Esophagus mucosa (tissue), 1 donor: ENCODE data around the gene PCDH9. TPM values are rescaled to one million over a fixed set of nuclear protein-coding genes. Genes with fewer than 3 reads are reported as not detected.

Experiments
- ATAC-seq: fragments of 200-7000 bp; cut with Tn5 transposase; one replicate; pipeline ENCODE4 v1.9.1; 2020
- total RNA-seq: library from RNA; stranded (reverse); gene quantifications from one replicate; pipeline ENCODE4 v1.2.4, GENCODE V29; 2023
- donor health status: DM: yes; HTN: yes; CAD: no.

The PCDH9 gene
- total RNA-seq, 1 donor from 2014 or later, result 0.08 TPM

DNA sequence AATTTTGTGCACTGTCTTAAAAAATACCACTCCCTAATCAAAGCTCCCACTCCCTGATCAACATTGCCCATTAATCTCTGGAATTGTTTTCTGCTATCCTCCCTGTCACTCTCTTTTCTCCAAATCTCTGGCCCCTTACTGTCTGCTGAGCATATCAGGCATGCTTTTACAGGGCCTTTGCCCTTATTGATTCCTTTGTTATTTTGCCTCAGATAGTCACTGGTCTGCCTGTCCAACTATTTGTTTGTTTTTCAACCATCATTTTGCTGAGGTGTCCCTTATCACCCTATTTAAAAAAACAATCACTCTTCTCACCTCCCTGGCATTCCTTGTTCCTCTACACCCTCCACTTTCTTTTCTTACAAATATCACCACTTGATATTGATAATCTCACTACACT, 153.0 kb downstream of the PCDH9 start:
- ATAC-seq, result no peak

DNA sequence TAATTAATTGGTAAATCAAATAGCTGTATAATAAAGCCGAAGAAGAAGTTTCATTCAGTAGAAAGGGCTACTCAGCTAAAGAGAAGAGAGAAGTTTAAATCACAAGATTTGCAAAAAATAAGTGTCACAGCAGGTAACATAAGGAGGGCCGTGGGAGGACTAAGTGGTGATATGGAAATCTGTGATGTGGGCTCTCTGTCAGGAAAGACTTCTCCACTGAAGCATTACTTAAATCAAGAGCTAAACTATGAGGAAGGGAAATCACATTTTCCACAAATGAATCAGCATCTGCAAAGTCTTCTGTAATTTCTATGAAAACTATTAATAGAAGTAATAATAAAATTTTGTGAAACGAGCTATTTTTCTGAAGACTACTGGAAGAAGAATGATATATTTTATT, 153.8 kb downstream of the PCDH9 start:
- ATAC-seq, result no peak

DNA sequence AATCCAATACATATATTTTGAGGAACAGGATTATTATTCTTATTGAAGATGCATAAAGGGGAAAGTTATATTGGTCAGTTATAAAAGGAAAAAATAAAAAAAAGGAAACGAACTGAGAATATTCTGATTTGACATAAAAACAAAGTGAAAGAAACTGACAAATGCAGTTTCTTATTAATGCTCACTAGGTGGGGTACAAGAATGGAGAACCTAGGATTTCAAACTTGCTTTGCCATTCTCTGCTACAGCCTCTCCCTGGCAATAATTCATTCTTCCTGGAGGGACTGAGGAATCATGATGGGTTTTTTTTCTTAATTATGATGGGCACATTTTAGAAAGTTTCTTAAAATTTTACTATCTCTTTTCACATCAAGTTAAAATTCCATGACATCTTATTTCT, 154.9 kb downstream of the PCDH9 start:
- no peak for ATAC-seq

DNA sequence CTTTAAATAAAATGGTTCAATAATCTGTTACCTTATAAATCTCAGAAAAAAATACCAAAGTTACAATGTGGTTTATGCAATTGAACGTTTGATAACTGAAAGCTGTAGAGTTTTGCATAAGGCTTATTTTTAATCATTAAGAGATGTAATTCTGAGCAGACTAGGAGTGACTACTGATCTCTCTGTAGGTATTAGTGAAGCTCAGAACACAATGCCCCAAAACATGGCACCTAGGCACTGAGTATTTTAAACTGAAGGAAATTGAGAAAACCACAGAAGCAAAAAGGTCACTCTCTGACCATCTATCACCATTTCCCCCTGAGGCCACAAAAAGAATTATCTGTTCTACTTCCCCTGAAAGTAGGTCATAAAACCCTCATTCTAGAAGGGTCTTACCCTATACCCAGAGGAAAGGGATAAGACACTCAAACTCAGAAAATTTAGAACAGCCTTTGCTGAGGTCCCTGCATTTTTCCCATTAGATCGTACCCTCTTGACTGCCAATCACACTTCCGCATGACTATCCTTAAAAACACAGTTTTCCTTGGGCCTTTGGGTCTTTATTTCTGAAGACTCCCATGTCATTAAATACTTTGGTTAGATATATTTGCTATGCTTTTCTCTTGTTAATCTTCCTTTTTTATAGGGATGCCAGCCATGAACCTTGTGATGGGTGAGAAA, 158.1 kb downstream of the PCDH9 start:
- ATAC-seq, result no peak

DNA sequence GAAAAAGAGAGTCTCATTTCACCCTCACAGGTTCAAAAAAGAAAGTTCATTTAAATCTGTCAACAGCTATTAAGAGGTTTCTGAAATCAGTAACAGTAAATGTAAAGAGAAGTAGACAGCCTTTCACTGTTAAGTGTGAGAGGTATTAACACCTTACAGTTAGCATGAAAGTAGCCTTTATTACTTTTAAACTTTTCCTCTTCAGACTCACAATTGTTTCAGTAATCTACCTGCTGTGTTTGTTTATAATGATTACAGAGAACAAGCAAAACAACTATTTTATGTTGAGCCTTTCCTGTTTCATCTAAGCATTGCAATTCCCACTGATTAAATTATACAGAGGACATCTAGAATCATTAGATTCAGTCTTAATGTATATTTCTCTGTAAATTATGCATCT, 159.8 kb downstream of the PCDH9 start:
- ATAC-seq, result no peak

DNA sequence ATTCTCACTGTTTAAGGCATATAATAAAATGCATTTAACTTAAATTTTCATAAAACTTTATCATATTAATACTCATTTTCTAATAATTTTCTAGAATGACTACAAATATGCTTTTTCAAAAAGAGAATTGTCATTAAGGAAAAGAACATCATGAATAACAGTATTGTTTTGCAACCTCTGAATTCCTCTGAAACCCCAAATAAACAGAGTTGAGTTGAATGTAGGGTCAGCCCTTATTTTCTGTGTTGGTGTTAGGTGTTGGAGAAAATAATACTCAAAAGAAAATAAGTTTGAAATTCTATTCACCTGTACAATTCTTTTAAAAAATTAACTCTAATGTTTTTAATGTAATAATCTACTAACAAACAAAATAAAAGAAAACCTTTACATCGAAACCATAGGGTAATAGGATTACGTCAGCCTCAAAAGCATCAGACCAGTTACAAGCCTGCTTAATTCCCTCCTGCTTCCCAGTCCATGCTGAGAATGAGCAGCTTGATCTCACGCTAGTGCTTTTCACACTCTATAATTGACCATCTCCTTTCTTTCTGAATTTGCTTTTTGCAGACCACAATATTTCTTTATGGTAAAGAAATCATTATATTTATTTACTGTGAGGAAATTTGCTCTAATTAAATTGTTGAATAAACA, 160.9 kb downstream of the PCDH9 start:
- no peak for ATAC-seq

DNA sequence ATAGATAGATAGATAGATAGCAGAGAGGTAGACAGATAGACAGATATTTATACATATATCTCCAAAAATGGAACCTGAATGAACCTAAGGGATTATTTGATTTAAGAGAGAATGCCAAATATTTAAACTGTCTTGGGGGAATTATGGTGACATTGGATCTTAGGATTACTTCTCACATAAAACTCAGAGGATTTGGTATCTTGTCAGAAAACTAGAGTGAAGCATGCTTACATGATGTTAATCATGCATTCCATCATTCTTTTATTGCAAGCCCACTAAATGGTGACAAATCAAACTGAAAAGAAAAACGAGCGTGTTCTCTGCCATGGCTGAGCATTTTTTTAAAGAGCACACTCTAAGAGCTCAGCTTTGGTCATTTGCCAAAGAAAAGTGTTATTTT, 165.2 kb downstream of the PCDH9 start:
- no peak for ATAC-seq

DNA sequence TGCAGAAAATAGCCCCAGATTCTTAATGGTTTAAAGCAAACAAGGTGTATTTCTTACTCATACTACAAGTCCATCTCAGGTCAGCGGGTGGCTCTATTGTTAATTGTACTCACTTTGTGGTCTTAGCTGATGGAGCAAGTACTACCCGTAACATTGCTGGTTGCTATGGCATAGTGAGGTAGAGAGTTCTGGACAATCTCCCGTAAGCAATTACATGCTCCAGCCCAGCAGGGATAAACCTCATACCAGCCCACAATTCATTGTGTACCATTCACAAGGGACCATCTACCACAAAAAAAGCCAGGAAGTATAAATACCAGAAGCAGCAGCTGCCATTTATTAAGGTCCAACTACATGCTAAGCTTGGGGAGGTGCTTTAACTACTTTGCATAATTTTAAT, 167.1 kb downstream of the PCDH9 start:
- ATAC-seq, result no peak

DNA sequence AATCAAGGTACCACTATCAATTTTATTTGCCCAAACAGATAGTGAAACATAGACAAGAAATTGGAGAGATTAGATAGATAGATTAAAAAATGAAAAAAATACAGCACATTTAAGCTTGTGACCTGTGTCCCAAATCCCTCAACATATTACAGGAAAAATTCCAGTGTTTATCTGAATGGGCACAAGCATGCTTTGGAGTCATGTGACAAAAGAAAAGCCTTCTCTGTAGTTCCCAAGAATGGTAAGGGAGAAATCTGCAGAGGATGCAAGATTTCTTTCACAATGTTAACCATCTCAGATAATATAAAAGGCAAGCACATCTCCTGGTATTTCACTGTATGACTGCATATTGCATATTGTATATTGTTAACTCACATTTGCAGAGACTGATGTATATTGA, 168.0 kb downstream of the PCDH9 start:
- ATAC-seq, result no peak

DNA sequence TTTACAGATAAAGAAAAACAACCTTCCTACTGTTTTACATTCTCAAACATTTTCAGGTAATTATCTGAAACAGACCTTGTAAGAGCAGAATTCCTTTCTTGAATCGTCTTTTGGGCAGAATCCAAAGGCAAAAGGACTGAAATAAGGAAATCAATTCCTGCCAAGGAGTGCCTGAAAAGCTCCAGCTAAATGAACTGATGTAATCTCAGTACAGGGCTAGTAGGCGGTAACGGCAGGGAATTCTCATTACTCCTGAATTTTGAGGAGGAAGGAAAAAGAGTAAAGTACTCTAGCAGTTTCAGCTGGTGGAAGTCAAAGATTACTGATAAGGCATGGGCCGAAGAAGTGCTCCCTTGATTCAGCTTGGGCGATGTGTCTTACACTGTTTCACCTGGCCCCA, 168.4 kb downstream of the PCDH9 start:
- no peak for ATAC-seq

DNA sequence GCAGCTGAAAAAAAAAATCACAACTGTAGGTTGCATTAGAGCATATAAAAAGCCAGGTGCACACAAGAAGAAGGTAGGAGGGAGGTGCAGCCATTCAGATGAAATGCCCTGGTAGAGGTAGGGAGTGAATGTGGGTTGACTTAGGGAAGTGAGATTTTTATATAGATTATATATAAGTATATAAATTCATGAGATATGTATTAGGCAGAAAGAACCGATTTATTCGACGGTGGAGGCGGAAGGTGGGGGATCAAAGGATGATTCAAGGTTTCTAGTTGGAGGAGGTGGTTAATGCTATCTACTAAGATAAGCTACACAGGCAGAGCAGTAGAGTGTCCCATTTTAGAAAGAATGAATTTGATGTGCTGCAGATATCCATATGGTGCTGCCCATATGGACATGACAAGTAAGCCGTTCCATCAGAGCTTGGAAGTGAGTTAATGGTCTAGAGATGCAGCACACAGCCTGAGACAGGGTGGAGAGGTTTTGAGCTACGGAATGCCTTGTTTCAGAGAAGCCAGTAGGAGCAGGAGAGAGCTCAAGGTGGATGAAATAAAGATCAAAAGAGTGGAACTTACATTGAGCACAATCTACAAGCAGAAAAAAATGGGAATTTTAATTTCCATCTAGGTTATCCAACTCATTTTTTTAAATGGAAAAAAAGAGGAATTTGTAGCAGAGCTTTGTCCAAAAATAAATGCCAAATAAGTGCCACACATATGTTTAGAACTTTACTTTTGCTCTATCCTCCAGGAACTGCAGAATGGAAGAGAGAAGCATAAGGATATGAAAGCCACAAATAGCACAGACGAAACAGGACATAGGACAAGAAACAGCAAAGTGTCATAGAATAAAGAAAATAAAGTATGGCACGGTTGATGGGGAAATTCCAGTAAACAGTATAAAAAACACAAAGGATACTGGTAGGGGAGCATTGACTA, 177.3 kb downstream of the PCDH9 start:
- ATAC-seq, result no peak

DNA sequence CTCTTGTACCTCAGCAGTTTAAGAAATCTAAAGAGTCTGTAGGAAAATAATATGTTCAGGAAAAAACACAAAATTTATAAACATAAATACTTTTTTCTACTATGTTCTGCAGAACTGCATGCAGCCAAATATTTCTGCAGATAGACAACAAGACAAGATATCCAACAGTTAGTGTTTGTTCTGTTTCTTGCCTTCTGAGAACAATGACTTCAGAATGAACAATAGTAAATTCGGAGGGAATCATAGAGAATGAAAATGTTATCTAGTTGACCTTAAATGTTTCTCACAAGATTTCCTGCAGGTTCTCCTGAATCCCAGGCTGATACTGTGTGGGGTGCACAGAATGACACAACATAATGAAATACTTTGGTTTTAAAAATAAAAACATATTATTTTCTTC, 180.4 kb downstream of the PCDH9 start:
- ATAC-seq, result no peak

DNA sequence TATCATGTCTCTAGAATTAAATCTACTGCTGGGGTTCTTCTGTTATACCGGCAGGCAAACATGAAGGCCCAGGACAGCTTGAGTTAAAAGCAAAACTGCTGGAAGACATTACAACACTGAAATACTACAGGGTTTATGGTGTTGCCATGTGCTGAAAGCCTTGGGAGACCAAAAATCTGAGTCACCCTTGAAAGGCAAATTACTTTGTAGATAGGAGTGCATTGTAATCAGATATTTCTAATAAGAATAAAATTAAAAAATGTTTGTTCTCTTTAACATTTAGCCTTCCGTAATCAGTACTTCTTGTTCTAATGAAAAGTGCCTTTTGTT, 181.3 kb downstream of the PCDH9 start:
- ATAC-seq, result no peak

DNA sequence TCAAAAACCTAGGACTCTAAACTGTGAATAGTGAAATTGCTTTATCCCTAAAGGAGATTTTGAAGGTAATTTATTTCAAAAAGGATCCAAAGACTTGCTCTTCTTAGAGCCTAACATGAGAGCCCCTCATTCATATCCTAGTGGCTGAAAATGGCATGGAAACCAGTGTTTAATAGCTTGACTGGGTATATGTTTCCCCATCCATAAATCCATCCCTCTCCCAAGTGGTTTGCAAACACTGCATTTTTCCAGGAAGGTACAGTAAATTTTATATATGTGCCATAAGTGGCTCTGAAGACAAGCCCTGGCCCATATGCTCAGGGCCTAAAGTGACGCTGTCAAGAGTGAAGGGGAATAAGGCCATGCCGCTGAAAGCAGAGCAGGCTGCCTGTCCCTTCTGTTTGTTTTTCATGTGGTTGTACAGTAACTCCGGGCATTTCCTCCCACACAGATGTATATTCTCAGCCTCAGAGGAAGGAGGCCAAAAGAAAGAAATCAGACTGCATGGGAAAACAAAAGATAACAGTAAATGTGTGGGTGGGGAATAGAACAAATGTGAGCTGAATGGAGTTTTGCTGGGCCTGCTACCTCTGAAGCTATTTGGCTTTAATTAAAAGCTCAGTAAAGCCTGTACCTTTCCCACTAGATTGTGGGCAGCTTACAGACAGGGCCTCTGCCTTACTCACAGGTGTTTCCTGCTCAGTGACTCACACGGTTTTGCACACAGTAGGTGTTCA, 181.9 kb downstream of the PCDH9 start:
- ATAC-seq, result no peak

DNA sequence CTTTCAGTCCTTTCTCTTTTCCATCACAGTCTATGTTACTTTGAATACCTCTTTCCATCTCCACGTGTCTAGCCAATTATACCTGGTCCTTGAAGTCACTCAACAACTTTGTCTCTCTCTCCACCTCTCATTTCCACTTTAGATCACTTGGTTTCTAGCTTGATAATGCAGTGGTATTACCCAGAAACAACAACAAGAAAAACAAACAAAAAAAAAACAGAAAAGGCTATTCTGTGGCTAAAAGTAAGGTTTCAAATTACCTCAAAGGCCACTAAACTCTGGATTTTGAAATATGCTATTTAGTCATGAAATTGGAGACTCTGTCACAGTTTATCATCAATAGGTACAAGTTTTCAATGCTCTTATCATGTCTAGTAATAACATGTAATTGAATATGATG, 184.8 kb downstream of the PCDH9 start:
- ATAC-seq, result no peak

DNA sequence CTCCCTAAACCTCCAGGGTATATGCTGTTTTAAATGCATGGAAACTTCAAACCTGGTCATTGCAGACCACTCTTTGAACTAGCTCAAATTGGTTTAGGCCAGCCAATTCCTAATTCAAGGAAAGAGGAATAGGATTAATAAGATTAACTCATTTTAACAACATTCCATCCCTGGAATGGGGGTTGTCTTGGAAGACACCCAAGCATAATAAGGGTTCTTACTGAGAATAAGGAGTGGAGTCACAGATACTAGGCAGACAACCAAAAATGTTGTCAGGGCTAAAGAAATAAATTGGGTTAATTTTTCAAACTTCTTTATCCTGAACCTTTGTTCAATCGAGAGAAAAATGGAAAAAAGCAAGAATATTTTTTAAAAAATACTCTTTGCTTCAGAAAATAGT, 186.2 kb downstream of the PCDH9 start:
- no peak for ATAC-seq

DNA sequence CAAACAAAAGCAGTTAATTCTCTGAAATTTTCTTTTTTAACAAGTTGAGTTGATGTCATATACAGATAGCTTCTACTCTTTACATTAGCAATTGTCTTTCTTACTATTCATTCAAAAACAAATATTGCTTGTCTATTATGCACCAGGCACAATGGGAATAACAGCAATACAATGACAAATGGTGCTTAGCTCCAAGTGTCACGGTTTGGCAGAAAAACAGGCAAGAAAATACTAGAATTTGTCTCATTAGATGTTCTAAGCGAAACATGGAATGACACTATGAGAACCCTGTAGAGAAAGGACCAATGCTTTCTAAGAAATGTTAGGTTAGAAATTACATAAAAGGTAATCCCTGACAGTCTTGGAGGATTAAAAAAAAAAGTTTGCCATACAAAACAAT, 187.6 kb downstream of the PCDH9 start:
- no peak for ATAC-seq

DNA sequence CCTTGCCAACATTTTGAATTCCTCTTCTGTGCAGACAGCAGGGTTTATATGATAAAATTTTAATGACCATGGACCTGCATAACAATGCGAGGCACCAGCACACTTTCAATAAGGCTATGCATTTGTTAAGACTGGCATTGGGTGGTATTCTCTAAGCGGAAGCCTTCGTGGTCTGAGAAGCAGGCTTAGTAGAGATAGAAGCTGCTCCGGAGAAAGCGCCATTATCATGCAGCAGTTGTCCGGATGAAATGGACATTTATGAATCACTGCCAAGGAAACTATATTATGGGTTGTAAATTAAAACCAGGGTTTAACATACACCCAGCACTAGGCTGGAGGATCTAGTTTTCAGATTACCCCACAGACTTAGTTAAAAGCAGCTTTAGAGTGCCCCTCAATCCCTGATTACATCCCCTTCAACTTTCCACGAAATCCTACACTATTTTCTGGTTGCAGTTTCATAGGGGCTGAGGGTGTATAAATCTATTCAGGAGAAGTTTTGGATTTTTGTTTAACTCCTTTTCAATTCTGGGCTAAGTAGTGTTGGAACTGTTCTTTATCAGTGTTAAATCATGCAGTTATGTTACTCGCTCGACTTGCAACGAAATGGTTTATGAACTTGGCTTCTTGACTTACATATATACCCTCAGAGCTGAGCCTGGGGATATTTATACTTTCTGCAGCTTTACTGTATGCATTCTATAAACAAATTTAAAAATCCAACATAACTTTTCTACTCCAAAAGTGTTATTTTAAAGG, 193.3 kb downstream of the PCDH9 start:
- ATAC-seq, result no peak

DNA sequence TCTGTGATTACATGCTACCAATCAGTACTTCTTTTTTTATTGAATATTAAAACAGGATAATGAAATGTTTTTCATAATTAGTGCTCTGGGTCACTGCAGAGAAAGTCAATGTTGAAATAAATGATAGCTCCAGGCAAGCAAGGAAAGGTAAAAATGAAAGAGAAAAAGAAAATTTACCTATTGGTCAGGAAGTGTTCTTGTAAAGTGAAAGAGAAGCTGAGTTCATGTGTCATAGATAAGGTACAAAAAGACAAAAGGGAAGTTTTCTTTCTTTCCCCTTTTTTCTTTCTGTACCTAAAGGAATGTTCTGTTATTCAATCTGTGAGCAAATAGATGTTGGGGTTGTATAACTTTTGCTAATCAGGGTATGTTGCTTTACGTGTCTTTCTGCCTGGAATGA, 197.0 kb downstream of the PCDH9 start:
- no peak for ATAC-seq

DNA sequence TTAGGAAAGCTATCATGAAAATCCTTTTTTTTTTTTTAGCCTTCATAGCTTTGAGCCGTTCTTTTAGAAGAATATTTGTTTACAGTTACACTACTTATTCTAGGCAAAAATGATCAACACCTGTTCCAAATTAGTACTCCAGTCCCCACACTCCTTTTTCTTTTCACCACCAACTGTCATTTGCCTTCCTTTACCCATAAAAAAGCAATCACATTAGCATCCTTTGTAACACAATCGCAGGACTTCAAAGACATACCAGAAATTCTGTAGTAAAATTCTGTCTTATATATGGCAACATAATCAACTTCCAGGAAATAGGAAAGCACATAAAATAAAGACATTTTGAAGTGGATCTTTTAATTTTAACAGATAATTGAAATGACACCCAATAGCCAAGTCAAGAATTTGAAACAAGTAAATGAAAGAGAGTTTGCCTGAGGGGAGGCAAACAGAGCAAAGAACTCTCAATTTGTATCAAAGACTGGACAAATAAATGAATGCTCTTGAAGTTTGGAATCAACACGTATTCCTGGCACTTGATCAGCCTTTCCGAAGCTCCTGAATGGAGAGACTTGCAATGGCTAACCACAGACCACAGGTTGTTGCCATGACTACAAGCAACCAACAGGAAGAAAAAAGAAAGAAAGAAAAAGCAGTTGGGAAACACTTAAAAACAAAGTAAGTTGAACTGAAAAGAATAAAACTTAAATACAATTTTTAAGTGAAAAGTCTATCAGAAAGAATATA, 206.8 kb downstream of the PCDH9 start:
- no peak for ATAC-seq

DNA sequence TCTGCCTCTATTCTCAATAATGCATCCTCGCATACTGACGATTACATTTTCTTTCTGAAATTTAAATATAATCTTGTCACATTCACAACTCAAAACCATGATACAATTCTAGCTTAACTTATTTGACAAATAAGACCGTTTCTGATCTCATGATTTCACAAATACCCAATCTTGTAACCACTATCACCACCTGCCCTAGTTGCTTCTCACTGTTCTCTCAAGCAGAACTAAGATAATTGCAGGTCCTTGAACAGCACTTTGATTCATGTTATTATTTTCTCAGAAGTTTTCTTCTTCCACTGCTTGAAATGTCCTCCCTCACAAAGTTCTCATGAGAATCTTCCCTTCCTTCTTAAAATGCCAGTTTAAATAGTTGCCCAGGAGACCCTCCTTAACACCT, 211.4 kb downstream of the PCDH9 start:
- no peak for ATAC-seq

DNA sequence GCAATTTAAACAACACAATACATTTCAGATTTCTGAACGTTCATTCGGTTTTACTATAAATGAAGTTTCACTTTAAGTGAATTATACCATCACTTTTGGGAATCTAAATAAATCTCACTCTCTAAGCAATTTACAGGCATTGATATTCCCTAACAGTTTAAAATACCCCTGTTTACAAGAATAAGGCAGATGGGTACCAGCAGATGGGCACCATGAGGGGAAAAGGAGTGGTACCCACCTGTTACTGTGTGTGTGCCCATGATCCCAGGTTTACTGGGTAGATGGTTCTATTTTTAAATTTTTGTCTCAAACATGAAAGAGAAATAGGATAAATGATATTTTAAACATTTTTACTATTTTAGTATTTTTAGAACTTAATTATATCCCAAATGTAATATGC, 212.9 kb downstream of the PCDH9 start:
- no peak for ATAC-seq
